ENCODE measurements around the gene ZNF865. TPM values are rescaled to one million over a fixed set of nuclear protein-coding genes. Genes with fewer than 3 reads are reported as not detected.

The ZNF865 gene
- total RNA-seq, 1 donor from 2014 or later, result 21.4 TPM

DNA sequence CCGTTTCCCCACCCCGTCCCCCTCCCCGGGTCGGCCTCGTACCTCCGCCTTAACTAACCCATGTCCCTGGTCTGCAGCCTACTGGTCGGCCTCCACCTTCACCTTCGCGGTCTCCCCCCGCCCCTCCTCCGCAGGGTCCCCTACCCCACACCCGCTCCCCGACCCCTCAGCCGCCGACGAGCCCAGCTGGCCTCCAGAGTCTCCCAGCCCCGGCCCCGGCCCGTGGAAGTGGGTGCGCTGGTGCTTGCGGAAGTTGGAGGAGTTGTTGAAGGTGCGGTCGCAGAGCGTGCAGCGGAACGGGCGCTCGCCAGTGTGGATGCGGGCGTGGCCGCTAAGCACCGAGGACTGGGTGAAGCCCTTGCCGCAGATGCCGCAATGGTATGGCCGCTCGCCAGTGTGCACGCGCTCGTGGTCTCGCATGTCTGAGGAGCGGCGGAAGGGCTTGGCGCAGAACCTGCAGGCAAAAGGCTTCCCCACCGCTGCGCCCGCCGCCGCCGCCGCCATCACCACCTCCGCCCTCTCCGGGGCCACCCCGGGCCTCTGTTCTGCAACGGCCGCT is 16.3 kb downstream of the ZNF865 start:
- H3K36me3 Mint-ChIP-seq, result peaks cover 18% of the 10 kb centered on the region
- no peak overlapping the region for H3K27ac Mint-ChIP-seq
- TF ChIP-seq, protein P1, sequence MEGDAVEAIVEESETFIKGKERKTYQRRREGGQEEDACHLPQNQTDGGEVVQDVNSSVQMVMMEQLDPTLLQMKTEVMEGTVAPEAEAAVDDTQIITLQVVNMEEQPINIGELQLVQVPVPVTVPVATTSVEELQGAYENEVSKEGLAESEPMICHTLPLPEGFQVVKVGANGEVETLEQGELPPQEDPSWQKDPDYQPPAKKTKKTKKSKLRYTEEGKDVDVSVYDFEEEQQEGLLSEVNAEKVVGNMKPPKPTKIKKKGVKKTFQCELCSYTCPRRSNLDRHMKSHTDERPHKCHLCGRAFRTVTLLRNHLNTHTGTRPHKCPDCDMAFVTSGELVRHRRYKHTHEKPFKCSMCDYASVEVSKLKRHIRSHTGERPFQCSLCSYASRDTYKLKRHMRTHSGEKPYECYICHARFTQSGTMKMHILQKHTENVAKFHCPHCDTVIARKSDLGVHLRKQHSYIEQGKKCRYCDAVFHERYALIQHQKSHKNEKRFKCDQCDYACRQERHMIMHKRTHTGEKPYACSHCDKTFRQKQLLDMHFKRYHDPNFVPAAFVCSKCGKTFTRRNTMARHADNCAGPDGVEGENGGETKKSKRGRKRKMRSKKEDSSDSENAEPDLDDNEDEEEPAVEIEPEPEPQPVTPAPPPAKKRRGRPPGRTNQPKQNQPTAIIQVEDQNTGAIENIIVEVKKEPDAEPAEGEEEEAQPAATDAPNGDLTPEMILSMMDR (IDR thresholded peaks at IDR 0.05; ENCODE audit: unreplicated experiment), result no peak
- H3K4me1 Mint-ChIP-seq, result peaks cover 14% of the 10 kb centered on the region
- H3K9me3 Mint-ChIP-seq, result no peaks in the 10 kb centered on the region
- no peak overlapping the region for H3K4me3 Mint-ChIP-seq
- DNase-seq (ENCODE audit: low spot score in 2 of 2, unreplicated experiment in 2 of 2), result no peak
- H3K27me3 Mint-ChIP-seq (ENCODE audit: low read depth), result no peaks in the 10 kb centered on the region

DNA sequence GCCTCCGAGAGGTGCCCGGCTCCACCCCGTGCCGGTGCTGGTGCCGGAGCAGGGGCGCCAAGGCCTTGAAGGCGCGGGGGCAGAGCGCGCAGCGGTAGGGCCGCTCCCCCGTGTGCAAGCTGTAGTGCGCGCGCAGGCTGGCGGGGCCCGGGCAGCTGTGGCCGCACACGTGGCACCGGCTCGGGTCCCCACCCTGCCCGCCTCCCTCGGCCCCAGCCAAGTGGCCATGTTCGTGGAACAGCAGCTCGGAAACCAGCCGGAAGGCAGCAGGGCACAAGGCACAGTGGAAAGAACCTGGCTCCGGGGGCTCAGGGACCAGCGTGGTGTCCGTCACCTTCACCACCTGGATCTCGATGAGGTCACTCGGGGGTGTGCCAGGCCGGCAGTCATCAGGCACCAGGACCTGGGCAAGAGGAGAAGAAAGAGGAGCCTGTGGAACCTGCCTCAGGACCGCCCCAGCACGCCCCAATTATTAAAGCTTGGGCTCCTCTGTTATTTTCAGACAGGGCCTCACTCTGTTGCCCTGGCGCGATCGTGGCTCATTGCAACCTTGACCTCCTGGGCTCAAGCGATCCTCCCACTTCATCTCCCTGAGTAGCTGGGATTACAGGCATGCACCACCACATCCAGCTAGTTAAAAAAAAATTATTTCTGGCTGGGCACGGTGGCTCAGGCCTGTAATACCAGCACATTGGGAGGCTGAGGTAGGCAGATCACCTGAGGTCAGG is 17.0 kb downstream of the ZNF865 start:
- Mint-ChIP-seq H3K9me3 (no peaks in the 10 kb centered on the region), H3K27me3 (ENCODE audit: low read depth) (no peaks in the 10 kb centered on the region), H3K4me1 (peaks cover 14% of the 10 kb centered on the region), H3K36me3 (peaks cover 14% of the 10 kb centered on the region), H3K4me3 (no peak overlapping the region), H3K27ac (no peak overlapping the region)
- TF ChIP-seq, protein P1 (IDR thresholded peaks at IDR 0.05; ENCODE audit: unreplicated experiment), result no peak
- no peak for DNase-seq (ENCODE audit: low spot score in 2 of 2, unreplicated experiment in 2 of 2)

DNA sequence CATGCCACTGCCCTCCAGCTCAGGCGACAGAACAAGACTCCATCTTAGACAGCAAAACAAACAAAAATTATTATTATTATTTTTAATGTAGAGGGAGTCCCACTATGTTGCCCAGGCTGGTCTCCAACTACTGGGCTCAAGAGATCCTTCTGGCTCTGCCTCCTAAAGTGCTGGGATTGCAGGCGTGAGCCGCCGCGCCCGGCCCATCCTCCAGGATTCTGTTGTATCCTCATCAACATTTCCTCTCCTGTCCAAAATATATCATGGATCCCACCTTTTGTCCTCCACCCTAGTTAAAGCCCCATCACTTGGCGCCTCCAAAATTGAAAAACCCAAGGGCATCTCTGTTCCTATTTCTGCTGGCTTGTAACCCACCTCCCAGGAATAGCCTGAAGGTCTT is 17.7 kb downstream of the ZNF865 start:
- peaks cover 14% of the 10 kb centered on the region for H3K4me1 Mint-ChIP-seq
- H3K4me3 Mint-ChIP-seq, result peak overlapping the region; percentile 26
- no peaks in the 10 kb centered on the region for H3K27me3 Mint-ChIP-seq (ENCODE audit: low read depth)
- peak overlapping the region; percentile 69 for H3K27ac Mint-ChIP-seq
- DNase-seq (ENCODE audit: low spot score in 2 of 2, unreplicated experiment in 2 of 2), result no peak
- TF ChIP-seq, protein P1 (IDR thresholded peaks at IDR 0.05; ENCODE audit: unreplicated experiment), result no peak
- H3K9me3 Mint-ChIP-seq, result no peaks in the 10 kb centered on the region
- peaks cover 9% of the 10 kb centered on the region for H3K36me3 Mint-ChIP-seq

DNA sequence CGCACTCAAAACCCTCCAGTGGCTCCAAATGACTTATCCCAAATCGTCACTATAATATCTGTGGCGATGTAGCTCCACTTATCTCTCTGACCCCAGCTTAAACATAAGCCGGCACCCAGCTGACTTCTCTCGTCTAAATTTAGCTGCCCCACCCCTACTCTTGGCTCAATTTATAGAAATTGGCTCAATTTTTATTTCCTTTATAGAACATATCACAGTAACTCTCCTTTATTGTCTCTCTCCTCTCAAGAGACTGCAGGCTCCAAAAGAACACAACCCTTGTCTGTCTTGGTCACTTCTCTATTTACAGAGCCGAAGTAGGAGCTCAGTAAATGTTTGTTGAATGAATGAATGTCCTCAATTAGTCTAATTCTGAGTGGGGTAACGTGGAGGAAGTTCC is 18.1 kb downstream of the ZNF865 start:
- Mint-ChIP-seq H3K36me3 (peaks cover 9% of the 10 kb centered on the region), H3K4me3 (peak overlapping the region; percentile 88), H3K4me1 (peaks cover 14% of the 10 kb centered on the region)

DNA sequence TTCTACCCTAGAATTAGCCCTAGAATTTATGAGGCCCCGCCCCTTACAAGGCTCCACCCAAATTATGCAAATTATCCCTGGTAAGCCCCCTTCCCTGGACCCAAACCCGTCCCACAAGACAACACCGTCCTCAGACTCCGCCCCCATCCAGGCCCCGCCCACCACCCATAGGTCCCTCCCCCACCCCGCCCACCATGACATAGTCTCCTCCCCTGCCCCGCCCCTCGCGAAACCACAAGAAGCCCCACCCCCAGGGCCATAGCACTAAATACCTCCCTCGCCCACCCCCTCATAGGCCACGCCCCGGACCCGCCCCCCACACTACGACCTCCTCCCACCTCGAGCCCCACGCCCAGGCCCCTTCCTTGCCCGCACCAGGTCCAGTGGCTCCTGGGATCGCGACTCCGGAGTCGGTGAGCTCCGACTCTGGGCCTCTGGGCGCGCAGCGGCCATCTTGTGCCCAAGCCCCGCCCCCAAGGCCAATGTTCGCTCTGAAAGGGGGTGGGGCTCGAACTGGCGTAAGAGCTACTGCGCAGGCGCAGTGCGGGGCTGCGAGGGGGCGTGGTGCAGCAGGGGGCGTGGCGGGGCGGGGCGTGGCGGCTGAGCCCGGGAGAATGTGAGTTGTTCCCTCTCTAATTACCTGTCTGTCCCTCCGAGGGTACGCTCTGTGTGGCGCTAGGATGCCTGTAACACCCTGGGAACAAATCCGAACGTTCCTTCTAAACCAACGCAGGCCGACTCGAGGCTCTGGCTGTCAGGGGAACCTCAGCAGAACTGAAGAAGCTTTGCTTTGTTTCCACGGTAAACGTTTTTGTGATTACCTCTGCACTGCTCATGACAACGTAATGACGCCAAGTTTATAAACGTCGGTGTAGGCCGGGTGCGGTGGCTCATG is 18.9 kb downstream of the ZNF865 start, which contains the start of gene ZNF784:
TSS of gene ZNF784 (minus strand) at position 458 of the 895 bp plus-strand sequence. CDS start at position 453, 5 bp downstream.
- peak within 1 kb of the TSS; percentile 99 for H3K27ac Mint-ChIP-seq
- peaks cover 14% of the 10 kb centered on the region for H3K4me1 Mint-ChIP-seq
- no peaks in the 10 kb centered on the region for H3K27me3 Mint-ChIP-seq (ENCODE audit: low read depth)
- TF ChIP-seq, protein P1 (IDR thresholded peaks at IDR 0.05; ENCODE audit: unreplicated experiment), result no peak
- peak; percentile 96 to 98 for DNase-seq (ENCODE audit: low spot score in 2 of 2, unreplicated experiment in 2 of 2)
- H3K36me3 Mint-ChIP-seq, result peaks cover 9% of the 10 kb centered on the region
- peak within 1 kb of the TSS; percentile 88 for H3K4me3 Mint-ChIP-seq
- no peaks in the 10 kb centered on the region for H3K9me3 Mint-ChIP-seq

More for the DNA sequence above, 18.1 kb downstream of the ZNF865 start:
- Mint-ChIP-seq H3K9me3 (no peaks in the 10 kb centered on the region), H3K27me3 (ENCODE audit: low read depth) (no peaks in the 10 kb centered on the region), H3K27ac (peak overlapping the region; percentile 99)
- TF ChIP-seq, protein P1 (IDR thresholded peaks at IDR 0.05; ENCODE audit: unreplicated experiment), result no peak
- no peak for DNase-seq (ENCODE audit: low spot score in 2 of 2, unreplicated experiment in 2 of 2)
